Middle frontal gyrus (tissue), 1 donor: ENCODE measurements around the gene WAPL.

ENCODE experiments used
- DNase-seq: peaks from one replicate; pipeline ENCODE4 v3.0.0-alpha.2; 2015; ENCODE audit warnings: low spot score; ENCODE audit errors: extremely low spot score

The WAPL gene

GRCh38 chr10:86461963-86462804 lies 59.4 kb downstream of the WAPL start:
- no peak for DNase-seq

GRCh38 chr10:86451604-86451960 lies 70.0 kb downstream of the WAPL start:
- DNase-seq, result no peak

GRCh38 chr10:86450806-86451603 lies 70.6 kb downstream of the WAPL start:
- no peak for DNase-seq

DNA sequence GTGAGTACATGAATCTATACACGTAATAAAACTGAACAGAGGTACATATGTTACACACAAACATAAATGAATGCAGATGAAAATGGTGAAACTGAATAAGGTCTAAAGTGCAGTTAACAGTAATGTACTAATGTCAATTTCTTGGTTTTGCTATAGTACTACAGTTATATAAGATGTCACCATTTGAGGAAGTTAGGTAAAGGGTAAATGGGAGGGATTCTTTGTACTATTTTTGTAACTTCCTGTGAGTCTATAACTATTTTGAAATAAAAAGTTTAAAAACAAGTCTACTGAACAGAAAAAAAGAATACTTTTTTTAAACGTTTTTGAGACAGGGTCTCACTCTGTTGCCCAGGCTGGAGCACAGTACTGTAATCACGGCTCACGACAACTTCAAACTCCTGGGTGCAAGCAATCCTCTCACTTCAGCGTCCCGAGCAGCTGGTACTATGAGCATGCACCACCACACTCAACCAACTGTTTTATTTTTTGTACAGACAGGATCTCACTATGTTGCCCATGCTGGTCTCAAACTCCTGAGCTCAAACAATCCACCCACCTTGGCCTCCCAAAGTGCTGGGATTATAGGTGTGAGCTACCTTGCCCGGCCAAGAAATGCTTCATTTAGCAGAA lies 71.5 kb downstream of the WAPL start:
- DNase-seq, result no peak

DNA sequence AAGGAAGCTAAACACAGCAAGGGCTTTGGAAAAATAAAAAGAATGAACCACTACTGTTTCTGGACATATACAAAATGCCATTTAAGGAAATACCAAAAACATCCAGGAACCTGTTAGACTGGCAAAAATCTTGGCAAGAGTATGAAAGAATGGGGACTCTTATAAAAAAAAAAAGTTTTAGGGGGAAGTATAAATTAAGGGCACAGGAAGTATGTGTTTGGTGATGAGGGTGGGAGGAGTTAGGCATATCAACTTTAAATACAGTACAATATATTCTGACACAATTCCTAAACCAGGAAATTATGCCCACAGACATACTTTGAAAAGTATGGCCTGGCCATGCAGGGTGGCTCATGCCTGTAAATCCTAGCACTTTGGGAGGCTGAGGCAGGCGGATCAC lies 74.2 kb downstream of the WAPL start:
- no peak for DNase-seq

DNA sequence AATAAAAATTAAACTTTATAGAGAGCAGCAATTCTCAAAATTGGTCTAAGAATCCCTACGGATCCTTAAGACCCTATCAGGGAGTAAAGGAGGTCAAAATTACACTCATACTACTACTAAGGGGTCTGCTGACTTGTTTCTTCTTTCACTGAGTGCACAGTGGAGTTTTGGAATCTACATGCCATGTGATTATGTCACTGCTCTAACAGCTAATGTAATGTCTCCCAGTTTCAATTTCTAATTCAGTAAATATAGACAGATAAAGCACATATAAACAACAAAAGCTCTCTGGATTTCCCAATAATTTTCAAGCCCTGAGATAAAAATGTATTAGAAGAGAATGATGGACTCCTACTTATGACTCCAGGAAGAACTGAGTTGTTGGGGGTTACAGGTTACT lies 74.6 kb downstream of the WAPL start:
- no peak for DNase-seq

GRCh38 chr10:86446440-86446839 lies 75.2 kb downstream of the WAPL start:
- no peak for DNase-seq

DNA sequence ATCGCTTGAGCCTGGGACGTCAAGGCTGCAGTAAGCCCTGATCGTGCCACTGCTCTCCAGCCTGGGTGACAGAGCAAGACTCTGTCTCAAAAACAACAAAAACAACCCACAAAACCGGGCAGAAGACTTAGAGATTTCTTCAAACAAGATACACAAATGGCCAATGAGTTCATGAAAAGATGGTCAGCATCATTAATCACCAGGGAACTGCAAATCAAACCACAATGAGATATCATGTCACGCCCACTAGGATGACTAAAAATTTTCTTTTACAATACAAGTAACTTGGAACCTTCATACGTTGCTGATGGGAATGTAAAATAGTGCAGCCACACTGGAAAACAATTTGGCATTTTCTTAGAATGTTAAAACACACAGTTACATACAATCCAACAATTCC lies 77.7 kb downstream of the WAPL start:
- DNase-seq, result no peak

DNA sequence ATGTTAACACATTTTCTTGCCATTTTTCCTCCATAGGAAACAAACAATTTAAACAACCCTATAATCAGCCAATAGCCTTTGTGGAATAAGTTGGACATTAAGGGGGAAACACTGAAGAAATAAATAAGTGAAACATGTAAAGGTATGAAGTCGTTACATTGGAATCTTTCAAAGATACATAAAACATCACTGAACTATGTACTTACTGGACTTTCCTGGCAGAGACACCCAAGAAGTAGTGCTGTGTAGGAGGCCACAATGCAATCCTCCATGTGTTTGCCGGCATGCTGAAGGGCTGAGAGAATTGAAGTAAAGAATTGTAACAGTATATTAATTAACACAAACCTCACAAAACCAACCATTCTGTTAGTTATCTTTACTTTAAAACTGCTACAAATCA lies 78.5 kb downstream of the WAPL start:
- no peak for DNase-seq

GRCh38 chr10:86440874-86441843 lies 80.4 kb downstream of the WAPL start:
- DNase-seq, result no peak

DNA sequence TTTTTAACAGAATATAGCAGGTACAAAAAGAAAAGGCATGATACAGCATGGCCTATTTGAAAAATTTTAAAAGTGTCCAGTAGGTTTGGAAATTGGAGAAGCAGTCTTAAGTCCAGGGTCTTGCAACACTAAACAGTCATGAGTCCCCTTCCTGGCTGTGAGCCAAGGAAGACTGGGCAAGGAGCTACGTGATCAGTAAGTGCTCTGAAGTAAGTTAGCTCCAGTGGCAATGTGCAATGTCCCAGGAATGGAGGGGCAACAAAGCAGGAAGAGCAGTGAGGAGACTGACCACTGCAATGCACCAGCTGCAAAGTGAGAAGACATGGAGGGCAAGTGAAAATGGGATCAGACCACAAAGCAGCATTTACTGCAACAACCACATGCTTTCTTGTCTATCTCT lies 82.0 kb downstream of the WAPL start:
- DNase-seq, result no peak

DNA sequence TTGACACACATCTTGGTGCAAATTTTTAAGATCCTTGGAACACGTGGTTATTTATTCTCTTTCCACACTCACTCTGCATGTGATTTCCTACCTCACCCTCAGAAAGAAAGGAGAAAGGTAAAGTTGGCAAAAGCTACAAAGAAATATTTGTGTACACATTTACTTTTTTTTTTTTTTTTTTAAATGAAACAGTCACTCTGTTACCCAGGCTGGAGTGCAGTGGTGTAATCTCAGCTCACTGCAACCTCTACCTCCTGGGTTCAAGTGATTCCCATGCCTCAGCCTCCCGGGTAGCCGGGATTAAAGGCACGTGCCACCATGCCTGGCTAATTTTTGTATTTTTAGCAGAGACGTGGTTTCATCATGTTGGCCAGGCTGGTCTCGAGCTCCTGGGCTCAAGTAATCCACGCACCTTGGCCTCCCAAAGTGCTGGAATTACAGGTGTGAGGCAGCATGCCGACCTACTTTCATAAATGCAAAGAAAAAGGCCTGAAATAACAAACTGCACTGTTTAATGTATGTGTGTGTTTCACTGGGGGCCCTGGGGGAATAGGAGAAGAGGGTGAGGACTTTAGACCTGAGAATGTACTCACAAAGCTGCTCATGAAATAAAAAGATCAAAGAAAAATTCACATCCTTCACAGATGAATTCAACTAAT lies 83.4 kb downstream of the WAPL start:
- no peak for DNase-seq

- no peak for DNase-seq
These were observed 84.1 kb downstream of the WAPL start for GRCh38 chr10:86437447-86437846.

DNA sequence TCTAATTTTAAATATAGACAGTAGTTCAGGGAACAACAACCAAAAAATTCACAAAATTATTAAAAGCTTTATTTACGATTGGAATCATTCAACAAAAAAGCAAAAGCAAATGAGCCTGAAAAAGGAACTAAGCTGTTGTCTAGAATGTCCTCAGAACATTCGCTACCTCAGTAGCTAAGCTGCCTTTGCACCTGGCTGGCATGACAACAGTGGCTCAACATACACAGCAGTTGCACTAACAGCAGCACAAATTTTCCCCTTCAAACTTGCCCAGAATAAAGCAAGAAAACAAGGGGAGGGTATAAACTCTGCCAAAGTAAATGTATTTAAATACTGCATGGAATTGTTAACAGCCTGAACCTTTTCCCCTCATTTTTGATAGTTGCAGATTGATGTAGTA lies 84.6 kb downstream of the WAPL start:
- no peak for DNase-seq

- no peak for DNase-seq
These were observed 86.9 kb downstream of the WAPL start for GRCh38 chr10:86434656-86435055.

DNA sequence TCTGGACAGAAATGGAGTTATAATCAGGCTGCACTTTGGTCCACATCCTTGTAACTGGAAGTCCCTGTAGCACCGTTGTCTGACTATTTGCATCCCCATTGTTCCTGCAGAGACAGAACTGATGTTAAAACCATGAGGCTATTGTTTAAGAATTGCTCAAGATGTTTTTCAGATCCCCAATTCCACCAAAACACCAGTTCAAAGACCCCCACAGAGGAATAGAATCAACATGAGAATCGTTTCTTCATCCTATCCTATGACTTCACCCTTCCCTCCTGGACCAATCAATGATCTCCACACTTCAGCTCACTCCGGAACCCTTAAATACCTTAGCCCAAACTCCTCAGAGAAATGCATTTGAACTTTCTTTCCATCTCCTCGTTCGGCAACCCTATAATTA lies 97.9 kb downstream of the WAPL start:
- DNase-seq, result no peak

- no peak for DNase-seq
These were observed 102.5 kb downstream of the WAPL start for GRCh38 chr10:86419101-86419500.

DNA sequence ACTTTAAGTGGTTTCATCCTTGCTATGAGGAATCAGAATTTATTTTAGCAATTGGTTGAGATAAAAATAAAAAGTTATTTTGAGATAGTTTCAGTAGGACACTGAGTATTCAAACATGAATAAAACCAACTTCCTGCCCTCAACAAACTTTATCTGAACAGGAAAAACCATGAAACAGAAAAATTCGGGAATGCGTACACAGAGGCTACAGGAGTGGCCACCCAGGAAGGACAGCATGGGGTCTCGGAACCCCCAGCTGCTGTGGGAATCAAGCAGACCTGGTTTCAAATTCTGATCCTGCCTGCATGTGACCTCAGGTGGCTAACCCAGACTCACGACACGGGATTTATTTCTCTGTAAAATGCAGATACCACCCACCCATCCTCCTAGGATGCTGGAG lies 106.0 kb downstream of the WAPL start:
- DNase-seq, result no peak

- DNase-seq, result no peak
These were observed 106.5 kb downstream of the WAPL start for GRCh38 chr10:86415116-86415515.

GRCh38 chr10:86413046-86413728 lies 108.4 kb downstream of the WAPL start:
- no peak for DNase-seq
